NCI-H2081 treated with DMSO at 0.1 percent for 48 hours (cell line): ENCODE data around the gene PPP1R13B.
"Not testable (repeated sequence)": the region's sequence is repeated elsewhere in the genome, so short reads cannot be mapped to it uniquely, and the experiment has no call there.

Experiments used
- DNase-seq: peaks from one replicate; lab custom pipeline; 2025; lab: John Stamatoyannopoulos, UW

PPP1R13B gene

GRCh38 chr14:103847451-103848174, at the start of gene PPP1R13B:
TSS of gene PPP1R13B (minus strand) at chr14:103847575. CDS start at chr14:103847307, 268 bp downstream.
- peak; percentile 33 for DNase-seq

DNA sequence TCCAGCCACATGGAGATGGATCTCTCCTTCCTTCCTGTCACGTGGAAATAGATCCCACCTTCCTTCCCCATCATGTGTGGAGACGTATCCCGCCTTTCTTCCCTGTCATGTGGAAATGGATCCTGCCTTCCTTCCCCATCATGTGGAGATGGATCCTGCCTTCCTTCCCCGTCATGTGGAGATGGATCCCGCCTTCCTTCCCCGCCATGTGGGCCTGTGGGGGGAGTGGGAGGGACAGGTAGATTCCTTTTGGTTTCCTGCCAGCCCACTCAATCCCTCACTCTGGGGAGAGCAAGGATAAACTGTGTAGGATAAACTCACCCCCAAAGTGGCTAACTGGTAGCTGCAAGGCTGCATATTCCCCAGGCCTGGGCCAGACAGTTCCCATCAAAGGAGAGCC, 49.2 kb upstream of the PPP1R13B start:
- DNase-seq = no peak

DNA sequence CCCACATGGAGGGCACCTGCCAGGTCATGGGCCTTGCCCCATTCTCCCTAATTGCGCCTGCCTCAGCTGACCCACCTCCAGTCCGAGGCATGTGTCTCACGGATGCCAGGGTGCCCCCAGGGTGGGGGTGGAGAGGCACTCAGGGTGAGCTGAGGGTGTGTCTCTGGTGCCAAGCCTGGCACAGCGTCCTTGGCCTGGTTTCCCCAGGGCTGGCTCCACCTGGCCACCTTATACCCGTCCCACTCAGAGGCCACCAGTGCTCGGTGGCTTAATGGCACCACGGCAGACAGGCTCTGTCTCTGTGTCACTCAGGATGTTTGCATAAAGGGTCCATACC, 47.3 kb upstream of the PPP1R13B start:
- DNase-seq = no peak

- no peak for DNase-seq
These were observed 46.8 kb upstream of the PPP1R13B start for GRCh38 chr14:103894034-103894722.

DNA sequence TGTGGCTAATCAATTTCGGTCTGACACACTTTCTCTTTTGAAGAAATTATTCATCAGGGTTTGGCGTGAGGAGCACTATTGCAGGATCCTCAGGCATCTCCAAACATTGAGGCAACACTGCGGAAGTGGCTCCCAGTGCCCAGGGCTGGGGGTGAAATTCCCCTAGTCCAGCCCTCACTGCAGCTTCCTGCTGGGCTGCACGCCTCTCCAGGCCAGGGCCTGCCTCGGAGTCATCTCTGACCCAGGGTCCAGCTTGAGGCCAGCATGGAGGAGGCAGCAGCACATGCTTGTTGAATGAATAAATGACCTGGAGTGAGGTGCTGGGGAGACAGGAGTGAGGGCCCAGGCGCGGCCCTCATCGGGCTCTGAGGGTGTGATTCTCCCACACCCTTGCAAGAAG, 44.9 kb upstream of the PPP1R13B start:
- DNase-seq = no peak

DNA sequence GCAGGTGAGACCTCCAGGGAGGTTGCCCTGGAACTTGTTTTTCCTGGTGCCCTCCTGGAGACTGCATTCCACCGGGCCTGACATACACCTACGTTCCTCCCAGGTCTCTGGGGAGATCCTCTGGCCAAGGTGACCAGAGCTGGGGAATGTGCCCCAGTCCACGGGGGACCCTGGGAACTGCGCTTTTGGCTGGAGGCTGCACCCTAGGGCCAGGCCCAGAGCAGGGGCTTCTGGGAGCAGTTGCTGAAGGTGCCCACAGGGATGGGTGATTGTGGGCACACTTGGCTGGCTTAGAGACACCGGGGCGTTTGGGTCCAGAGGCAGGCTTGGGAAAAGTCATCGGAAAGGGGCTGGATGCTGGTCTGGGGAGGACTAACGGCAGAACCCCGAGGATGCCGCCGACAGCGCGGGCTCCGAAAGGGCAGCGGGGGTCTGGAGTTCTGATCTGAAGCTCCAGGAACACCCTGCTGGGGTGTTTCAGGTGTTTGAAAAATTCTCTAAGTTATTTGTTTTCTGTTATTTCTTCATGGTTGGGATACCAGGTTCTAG, 44.4 kb upstream of the PPP1R13B start:
- no peak for DNase-seq

GRCh38 chr14:103890821-103891666, 43.7 kb upstream of the PPP1R13B start:
- DNase-seq = no peak

GRCh38 chr14:103890052-103890371, 42.6 kb upstream of the PPP1R13B start:
- DNase-seq = no peak

DNA sequence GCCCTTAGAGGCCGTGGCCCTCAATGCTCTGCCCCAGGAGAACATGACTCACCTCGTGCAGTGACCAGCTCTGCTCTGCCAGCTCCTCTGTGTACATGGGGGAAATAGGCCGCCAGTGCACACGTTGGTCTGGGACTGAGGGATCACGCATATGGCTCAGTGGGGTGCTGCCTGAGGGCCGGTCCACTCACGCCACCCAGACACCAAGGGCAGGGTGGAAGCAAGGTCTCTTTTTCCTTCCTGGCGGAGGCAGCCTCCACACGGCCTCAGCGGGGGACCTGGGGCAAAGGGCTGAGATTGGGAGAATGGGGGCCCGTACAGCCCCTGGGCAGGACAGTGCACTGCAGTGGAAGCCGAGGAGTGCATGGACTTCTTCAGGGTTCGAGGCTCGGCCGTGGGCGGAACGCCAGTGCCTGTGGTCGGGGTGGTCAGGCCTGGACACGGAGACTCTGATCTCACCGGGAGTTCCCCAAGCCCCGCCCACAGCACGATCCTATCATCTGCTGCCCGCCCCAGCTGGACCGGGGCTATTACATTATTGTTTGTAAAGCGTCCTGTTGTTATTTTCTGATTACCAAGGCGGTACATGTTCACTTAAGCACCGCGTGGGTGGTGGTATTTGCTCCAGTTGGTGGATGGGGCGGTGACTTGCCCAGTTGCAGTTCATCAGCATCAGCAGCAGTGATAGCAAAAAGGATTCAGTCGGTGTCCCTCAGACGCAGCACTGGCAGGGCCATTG, 42.1 kb upstream of the PPP1R13B start:
- DNase-seq = no peak

DNA sequence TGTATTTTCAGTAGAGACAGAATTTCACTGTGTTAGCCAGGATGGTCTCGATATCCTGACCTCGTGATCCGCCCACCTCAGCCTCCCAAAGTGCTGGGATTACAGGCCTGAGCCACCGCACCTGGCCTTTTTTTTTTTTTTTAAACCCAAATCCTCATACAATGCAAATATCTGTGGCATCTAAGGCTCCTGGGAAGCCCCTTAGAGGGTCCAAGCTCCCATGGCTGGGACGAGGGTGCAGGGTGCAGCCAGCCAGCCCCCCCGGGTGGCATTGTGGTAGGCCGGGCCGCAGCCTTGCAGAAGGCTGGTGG, 41.6 kb upstream of the PPP1R13B start:
- DNase-seq = not testable (repeated sequence)

- no peak for DNase-seq
These were observed 40.3 kb upstream of the PPP1R13B start for GRCh38 chr14:103887557-103888115.

DNA sequence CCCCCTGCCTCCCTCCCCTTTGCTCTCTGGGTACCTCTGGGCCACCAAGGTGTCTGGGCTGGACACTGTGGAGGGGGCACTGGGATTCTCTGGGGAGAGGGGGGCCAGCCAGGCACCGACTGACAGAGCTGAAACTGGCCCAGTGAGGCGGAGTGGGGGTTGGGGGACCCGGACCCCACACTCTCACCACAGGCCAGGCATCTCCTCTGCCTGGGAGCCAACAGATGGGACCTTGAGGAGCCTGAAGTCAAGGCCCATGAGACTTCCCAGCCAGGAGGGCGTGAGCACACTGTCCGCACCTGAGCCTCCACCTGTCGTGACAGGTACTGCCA, 39.8 kb upstream of the PPP1R13B start:
- DNase-seq = no peak

- DNase-seq = no peak
These were observed 39.2 kb upstream of the PPP1R13B start for GRCh38 chr14:103886304-103887169.

DNA sequence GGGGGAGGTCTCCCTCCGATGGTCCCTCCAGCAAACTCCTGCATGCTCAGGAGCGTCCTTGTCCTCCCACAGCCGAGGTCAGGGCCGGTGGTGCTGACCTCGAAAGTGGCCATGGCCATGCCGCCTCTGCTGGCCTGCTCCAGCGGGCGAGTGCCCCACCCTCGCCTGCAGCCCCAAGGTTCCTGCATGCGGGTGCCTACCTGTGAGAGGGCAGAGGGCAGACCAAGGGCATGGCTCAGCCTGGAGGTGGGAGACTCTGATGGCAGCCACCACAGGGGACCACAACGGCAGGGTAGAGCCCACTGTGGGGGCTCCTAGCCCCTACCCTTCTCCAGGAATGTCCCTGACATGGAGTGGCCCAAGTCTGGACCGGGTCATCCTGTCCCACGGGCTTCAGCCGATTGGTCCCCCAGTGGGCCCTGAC, 38.1 kb upstream of the PPP1R13B start:
- DNase-seq = no peak

- no peak for DNase-seq
These were observed 37.5 kb upstream of the PPP1R13B start for GRCh38 chr14:103884854-103885253.

GRCh38 chr14:103883263-103883523, 35.8 kb upstream of the PPP1R13B start:
- DNase-seq = no peak

- no peak for DNase-seq
These were observed 35.3 kb upstream of the PPP1R13B start for GRCh38 chr14:103882503-103883262.

DNA sequence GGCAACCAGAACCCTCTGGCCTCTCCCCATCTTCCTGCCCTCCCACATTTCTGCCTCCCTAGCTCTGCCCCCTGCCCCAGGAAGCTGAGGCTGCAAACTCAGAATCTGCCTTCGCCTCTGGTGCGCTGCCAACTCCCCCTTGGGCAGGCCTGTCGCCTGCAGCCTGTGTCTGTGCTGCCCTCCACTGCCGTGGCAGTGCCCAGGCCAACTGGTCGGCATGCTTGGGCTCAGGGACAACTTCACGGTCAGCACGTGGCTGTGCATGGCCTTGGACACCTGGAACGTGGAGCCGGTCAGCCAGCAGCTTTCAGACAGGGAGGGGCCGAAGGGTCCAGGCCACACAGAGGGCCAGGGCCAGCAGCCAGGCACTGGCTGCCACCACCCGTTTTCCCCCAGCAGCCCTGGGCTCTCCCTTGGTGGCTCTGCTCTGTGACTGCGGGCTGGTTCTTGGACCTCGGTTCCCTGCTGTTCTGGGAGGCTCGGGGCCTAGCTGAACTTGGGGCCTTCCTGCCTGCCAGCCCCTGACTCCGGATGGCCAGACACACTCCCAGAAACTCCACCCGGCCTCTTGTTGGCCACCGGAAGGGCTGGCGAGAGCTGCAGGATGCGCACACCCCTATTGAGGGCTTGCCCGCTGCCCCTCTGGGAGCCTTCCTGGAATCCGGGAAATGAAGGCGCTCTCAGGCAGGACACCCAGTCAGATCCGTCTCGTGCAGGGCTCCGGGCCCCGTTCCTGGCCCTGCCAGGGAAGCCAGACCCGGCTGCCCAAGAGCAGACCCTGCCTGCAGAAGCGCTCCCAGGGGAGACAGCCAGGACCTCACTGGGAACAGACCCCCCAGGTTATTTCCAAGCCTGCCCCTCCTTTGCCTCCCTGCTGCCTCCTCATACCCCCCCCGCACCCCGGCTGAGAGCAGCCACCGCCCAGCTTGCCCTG, 34.2 kb upstream of the PPP1R13B start:
- no peak for DNase-seq
